ACC112 (cell line): ENCODE results near the gene LIN54.
"Not testable (repeated sequence)": the region's sequence is repeated elsewhere in the genome, so short reads cannot be mapped to it uniquely, and the experiment has no call there.

Experiments used
- H2AFZ ChIP-seq: fragments of 200-600 bp; sonication (generic); one replicate; pipeline ENCODE4 v1.6.0; 2017; ENCODE audit warnings: antibody characterized with exemption, low read length; ENCODE audit not compliant: unreplicated experiment
- H3K27ac ChIP-seq: fragments of 200-600 bp; sonication (generic); 2 replicates; pipeline ENCODE4 v1.5.1; 2014; ENCODE audit warnings: low read depth, mild to moderate bottlenecking, antibody characterized with exemption, low read length, moderate library complexity
- H3K27me3 ChIP-seq: fragments of 200-600 bp; sonication (generic); 2 replicates; pipeline ENCODE4 v1.6.1; 2014; ENCODE audit warnings: mild to moderate bottlenecking, antibody characterized with exemption, low read length, moderate library complexity, mixed read lengths; ENCODE audit not compliant: insufficient read depth
- H3K36me3 ChIP-seq: fragments of 200-600 bp; sonication (generic); 2 replicates; pipeline ENCODE4 v1.6.1; 2016; ENCODE audit warnings: mild to moderate bottlenecking, antibody characterized with exemption, low read length, moderate library complexity, mixed read lengths; ENCODE audit not compliant: insufficient read depth
- H3K4me1 ChIP-seq: fragments of 200-600 bp; sonication (generic); one replicate; pipeline ENCODE4 v1.6.1; 2016; ENCODE audit warnings: low read length, mixed read lengths; ENCODE audit not compliant: insufficient read depth, unreplicated experiment, control insufficient read depth
- H3K4me3 ChIP-seq: fragments of 200-600 bp; sonication (generic); 2 replicates; pipeline ENCODE4 v1.5.1; 2014; ENCODE audit warnings: mild to moderate bottlenecking, low read depth, low read length
- H3K79me2 ChIP-seq: fragments of 200-600 bp; sonication (generic); one replicate; pipeline ENCODE4 v1.6.0; 2016; ENCODE audit warnings: low read length; ENCODE audit not compliant: control insufficient read depth, unreplicated experiment, insufficient read depth

LIN54 gene

GRCh38 chr4:83012200-83012686 is 1.6 kb upstream of the LIN54 start:
- H3K27me3 ChIP-seq = no peaks in the 10 kb centered on the region
- peak overlapping the region; percentile 92 for H3K27ac ChIP-seq
- peak overlapping the region; percentile 89 for H3K4me3 ChIP-seq
- H2AFZ ChIP-seq = peak overlapping the region; percentile 94
- peaks cover 50% of the 10 kb centered on the region for H3K79me2 ChIP-seq
- no peaks in the 10 kb centered on the region for H3K36me3 ChIP-seq
- peaks cover 5% of the 10 kb centered on the region for H3K4me1 ChIP-seq

- peak overlapping the region; percentile 94 for H2AFZ ChIP-seq
- H3K27me3 ChIP-seq = no peaks in the 10 kb centered on the region
- no peaks in the 10 kb centered on the region for H3K36me3 ChIP-seq
- peak overlapping the region; percentile 92 for H3K27ac ChIP-seq
- peak overlapping the region; percentile 89 for H3K4me3 ChIP-seq
- peaks cover 5% of the 10 kb centered on the region for H3K4me1 ChIP-seq
- H3K79me2 ChIP-seq = peaks cover 53% of the 10 kb centered on the region
Observed at GRCh38 chr4:83011689-83012199, 1.1 kb upstream of the LIN54 start.

GRCh38 chr4:83010111-83010521 is 507 bp downstream of the LIN54 start:
- peak overlapping the region; percentile 92 for H3K27ac ChIP-seq
- peaks cover 70% of the 10 kb centered on the region for H3K79me2 ChIP-seq
- peak overlapping the region; percentile 89 for H3K4me3 ChIP-seq
- H3K36me3 ChIP-seq = no peaks in the 10 kb centered on the region
- peak overlapping the region; percentile 94 for H2AFZ ChIP-seq
- H3K27me3 ChIP-seq = no peaks in the 10 kb centered on the region
- peaks cover 5% of the 10 kb centered on the region for H3K4me1 ChIP-seq

- Histone ChIP-seq H2AFZ (no peak overlapping the region), H3K36me3 (no peaks in the 10 kb centered on the region), H3K27me3 (no peaks in the 10 kb centered on the region), H3K27ac (peak overlapping the region; percentile 92), H3K4me3 (peak overlapping the region; percentile 89), H3K79me2 (peaks cover 74% of the 10 kb centered on the region), H3K4me1 (peaks cover 5% of the 10 kb centered on the region)
Observed at GRCh38 chr4:83009529-83009928, 1.1 kb downstream of the LIN54 start.

- H3K27ac ChIP-seq, H3K27me3 ChIP-seq, H3K4me3 ChIP-seq, H2AFZ ChIP-seq, H3K36me3 ChIP-seq, H3K4me1 ChIP-seq: not testable (repeated sequence)
- peaks cover 81% of the 10 kb centered on the region for H3K79me2 ChIP-seq
Observed at GRCh38 chr4:83003044-83003791, 7.4 kb downstream of the LIN54 start.

- no peaks in the 10 kb centered on the region for H3K27me3 ChIP-seq
- no peak overlapping the region for H3K4me3 ChIP-seq
- no peaks in the 10 kb centered on the region for H3K36me3 ChIP-seq
- no peaks in the 10 kb centered on the region for H3K4me1 ChIP-seq
- no peak overlapping the region for H2AFZ ChIP-seq
- H3K27ac ChIP-seq = no peak overlapping the region
- H3K79me2 ChIP-seq = peaks cover 77% of the 10 kb centered on the region
Observed at GRCh38 chr4:83002329-83002728, 8.3 kb downstream of the LIN54 start.

- H3K4me1 ChIP-seq = no peaks in the 10 kb centered on the region
- H3K36me3 ChIP-seq = no peaks in the 10 kb centered on the region
- peaks cover 62% of the 10 kb centered on the region for H3K79me2 ChIP-seq
- no peak overlapping the region for H2AFZ ChIP-seq
- no peaks in the 10 kb centered on the region for H3K27me3 ChIP-seq
- no peak overlapping the region for H3K27ac ChIP-seq
- H3K4me3 ChIP-seq = no peak overlapping the region
Observed at GRCh38 chr4:82998898-82999297, 11.7 kb downstream of the LIN54 start.

GRCh38 chr4:82994834-82995233 is 15.8 kb downstream of the LIN54 start:
- H3K79me2 ChIP-seq = peaks cover 58% of the 10 kb centered on the region
- peaks cover 4% of the 10 kb centered on the region for H3K4me1 ChIP-seq
- H3K27ac ChIP-seq = no peak overlapping the region
- no peaks in the 10 kb centered on the region for H3K36me3 ChIP-seq
- H3K4me3 ChIP-seq = no peak overlapping the region
- no peak overlapping the region for H2AFZ ChIP-seq
- no peaks in the 10 kb centered on the region for H3K27me3 ChIP-seq

- Histone ChIP-seq H3K36me3 (no peaks in the 10 kb centered on the region), H2AFZ (no peak overlapping the region), H3K79me2 (peaks cover 66% of the 10 kb centered on the region), H3K4me3 (peak overlapping the region; percentile 67), H3K4me1 (peaks cover 21% of the 10 kb centered on the region), H3K27ac (peak overlapping the region; percentile 46), H3K27me3 (no peaks in the 10 kb centered on the region)
Observed at GRCh38 chr4:82989575-82990429, 20.8 kb downstream of the LIN54 start.

- H3K4me3 ChIP-seq = peak overlapping the region; percentile 25; the same call in 1 of the 2 replicates
- H3K36me3 ChIP-seq = peaks cover 9% of the 10 kb centered on the region; the same call in 1 of the 2 replicates
- H3K79me2 ChIP-seq = peaks cover 63% of the 10 kb centered on the region
- peak overlapping the region; percentile 46 for H3K27ac ChIP-seq
- H2AFZ ChIP-seq = no peak overlapping the region
- no peaks in the 10 kb centered on the region for H3K27me3 ChIP-seq
- peaks cover 25% of the 10 kb centered on the region for H3K4me1 ChIP-seq
Observed at GRCh38 chr4:82988323-82988832, 22.2 kb downstream of the LIN54 start.
